Measurements from ENCODE around the gene NOS1.

NOS1 gene

DNA sequence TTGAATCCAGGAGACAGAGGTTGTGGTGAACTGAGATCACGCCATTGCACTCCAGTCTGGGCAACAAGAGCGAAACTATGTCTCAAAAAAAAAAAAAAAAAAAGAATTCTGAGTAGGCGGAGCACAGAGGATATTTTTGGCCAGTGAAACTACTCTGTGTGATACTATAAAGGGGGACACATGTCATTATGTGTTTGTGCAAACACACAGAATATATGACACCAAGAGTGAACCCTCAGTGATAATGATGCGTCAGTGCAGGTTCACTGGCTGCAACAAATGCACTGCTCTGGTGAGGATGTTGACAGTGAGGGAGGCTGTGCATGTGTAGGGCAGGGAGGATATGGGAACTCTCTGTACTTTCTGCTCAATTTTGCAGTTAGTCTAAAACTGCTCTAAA, 195.3 kb downstream of the NOS1 start:
- no peak for DNase-seq

DNA sequence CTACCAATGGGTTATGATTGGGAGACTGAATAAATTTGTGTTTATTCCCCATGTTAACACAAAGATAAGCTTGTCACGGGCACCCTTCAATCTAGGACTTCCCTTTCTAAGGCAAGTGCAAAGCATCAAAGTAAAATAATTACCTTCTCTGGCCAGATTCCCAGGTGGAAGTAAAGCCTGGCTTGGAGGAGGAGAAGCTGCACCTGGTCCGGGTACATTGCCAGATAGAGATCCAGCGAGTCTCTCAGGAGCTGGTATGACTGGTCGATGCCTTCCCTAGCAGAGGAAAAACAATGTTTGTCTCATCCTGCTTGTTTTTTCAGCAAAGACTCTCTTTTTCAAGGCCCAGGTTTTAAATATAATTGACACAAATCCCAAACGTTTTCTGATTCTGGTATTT, 196.1 kb downstream of the NOS1 start:
- DNase-seq: no peak

DNA sequence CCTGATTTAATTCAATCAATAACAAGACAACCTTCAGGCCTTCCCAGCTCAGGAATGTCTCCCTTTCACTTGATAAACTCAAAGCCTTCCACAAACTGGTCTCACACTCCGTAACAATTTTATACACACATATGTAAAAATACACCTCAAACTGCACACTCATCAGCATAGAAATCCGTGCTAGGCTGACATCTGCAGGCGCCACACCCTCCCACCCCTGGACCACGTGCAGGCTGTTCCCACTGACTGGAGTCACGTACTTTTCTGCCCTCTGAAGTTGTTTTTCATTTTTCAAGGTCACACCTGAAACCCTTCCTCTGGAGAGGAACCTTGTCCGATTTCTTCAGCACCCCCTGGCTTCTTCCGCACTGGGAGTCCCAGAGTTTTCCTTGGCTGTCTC, 198.8 kb downstream of the NOS1 start:
- DNase-seq: no peak

DNA sequence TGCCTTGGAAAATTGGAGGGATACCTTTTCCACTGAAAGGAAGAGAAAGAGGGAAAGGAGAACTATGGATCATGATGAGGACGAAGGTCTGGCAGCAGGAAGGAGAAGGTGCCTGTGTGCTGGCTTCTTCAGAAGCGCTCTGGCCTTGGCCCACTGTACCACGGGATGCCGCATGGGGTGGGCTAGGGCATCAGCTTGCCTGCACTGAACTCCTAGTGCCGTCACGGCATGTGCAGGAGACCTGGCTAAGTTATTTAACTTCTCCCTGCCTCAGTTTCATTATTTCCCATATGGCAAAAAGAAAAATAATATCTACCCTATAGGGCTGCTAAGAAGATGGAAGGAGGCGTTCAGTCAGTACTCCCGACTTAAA, 199.3 kb downstream of the NOS1 start:
- no peak for DNase-seq

DNA sequence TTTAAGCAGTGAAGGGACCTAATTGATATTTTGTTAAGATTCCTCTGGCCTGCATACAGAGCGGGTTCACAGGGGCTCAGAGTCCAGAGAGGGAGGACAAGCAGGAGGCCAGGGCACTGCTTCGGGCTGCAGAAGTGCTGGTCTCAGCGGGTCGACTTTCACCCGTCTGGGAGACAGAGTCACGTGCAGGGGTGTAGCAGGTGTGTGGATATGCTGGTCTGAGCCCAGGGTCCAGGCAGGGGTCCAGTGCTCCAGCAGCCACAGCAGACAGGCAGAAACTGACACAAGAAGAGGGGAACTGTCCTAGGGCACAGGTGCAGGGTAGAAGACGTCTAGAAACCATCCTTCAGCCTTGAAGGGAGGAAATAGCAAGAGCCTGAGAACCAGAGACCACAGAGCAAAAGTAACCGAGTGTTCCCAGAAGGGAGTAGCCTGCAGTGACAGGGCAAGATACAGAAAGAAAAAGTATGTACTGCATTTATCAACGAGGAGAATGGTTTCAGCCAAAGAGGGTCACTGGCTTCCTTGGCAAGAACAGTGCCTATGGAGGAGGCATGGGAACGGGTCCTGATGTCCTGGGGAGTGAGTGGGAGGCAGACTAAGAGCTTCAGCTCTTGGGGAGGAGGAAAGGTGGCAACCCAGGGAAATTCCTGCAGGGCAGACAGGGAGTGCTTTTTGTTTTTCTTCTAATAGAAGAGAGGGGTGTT, 199.8 kb downstream of the NOS1 start:
- DNase-seq: no peak

DNA sequence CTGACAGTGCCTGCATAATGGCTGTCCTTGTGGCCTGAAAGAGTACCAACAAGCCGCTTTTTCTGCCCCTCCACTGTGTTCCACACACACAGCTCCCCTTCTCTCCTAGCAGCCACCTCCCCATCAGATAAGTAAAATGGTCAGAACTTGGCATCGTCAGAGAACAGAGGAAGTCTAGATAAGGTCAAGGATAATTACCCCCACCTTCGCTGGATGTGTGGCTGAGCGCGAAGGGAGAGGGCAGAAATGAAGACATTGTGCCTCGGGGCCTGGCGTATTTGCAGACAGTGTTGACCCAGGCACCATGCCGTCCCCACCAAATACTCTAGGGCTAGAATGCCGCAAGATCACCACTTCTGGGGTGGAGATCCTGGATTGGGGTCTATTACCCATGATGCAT, 201.8 kb downstream of the NOS1 start:
- DNase-seq: no peak

DNA sequence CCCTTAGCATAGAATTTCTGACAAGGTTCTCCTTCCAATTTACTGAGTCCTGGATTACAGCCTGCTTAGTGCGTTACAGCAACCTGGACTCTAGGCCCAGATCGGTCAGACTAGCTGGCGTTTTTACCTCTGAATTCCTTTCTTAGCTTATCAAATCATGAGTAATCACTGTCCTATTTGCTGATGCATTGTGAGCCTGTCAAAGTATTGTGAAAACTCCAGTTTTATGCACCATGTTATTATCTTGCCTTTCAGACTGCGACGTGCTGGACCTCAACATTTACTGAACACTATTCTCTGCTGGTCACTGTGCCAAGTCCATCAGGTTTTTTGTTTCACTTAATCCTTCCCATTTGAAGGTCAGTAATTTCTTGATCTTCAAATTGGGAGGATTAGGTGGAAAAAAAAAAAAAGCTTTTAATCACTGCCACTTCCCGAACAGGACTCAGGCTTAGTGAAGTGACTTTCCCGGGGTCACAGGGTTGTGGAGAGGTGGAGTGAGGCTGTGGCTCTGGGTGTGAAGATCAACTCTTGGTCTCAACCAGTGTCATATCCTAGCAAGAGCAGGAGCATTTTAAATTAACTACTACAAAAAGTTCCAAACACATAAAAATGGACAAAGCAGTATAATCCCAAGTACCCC, 202.4 kb downstream of the NOS1 start:
- no peak for DNase-seq

Measured in activated CD4-positive, alpha-beta T cell treated with anti-CD3 and anti-CD28 coated beads, Interleukin-2, amount 50 U/mL, for 4 hours (primary cell).